ENCODE data around the gene TET3.

GRCh38 chr2:73970141-73970803 is 14.4 kb upstream of the TET3 start:
- TF ChIP-seq POLR2AphosphoS5 (IDR thresholded peaks at IDR 0.05; ENCODE audit: borderline replicate concordance, low read depth, low read length) (no peak), EZH2 (IDR thresholded peaks at IDR 0.05) (no peak), FOXP2 (optimal IDR thresholded peaks at IDR 0.05; ENCODE audit: control extremely low read depth, extremely low read length, insufficient read depth) (no peak)
